Osteoblast (primary cell): ENCODE measurements around the gene EXOC4. TPM values are rescaled to one million over a fixed set of nuclear protein-coding genes. Genes with fewer than 3 reads are reported as not detected.
A peak's percentile ranks its signal among the peaks of the same experiment; 100 is the strongest.

ENCODE experiments used
- DNase-seq: peaks from one replicate; pipeline ENCODE4 v3.0.0; 2011; ENCODE audit warnings: low spot score, mixed read lengths; ENCODE audit not compliant: insufficient read length; ENCODE audit errors: missing footprints
- H2AFZ ChIP-seq: 2 replicates; pipeline ENCODE4 v1.6.0; 2011; ENCODE audit warnings: mild to moderate bottlenecking, low read length
- H3K27ac ChIP-seq: 2 replicates; pipeline ENCODE4 v1.5.1; 2011; ENCODE audit warnings: mild to moderate bottlenecking, low read depth, low read length, moderate library complexity
- H3K27me3 ChIP-seq: 2 replicates; pipeline ENCODE4 v1.6.0; 2012; ENCODE audit warnings: mild to moderate bottlenecking, control low read depth, inconsistent platforms, low read length, moderate library complexity; ENCODE audit not compliant: insufficient read depth
- H3K36me3 ChIP-seq: 2 replicates; pipeline ENCODE4 v1.5.1; 2011; ENCODE audit warnings: mild to moderate bottlenecking, low read length, control low read depth, moderate library complexity; ENCODE audit not compliant: insufficient read depth
- H3K4me1 ChIP-seq: 2 replicates; pipeline ENCODE4 v1.5.1; 2011; ENCODE audit warnings: mild to moderate bottlenecking, low read length, control low read depth, moderate library complexity; ENCODE audit not compliant: insufficient read depth
- H3K4me2 ChIP-seq: 2 replicates; pipeline ENCODE4 v1.6.0; 2011; ENCODE audit warnings: mild to moderate bottlenecking, low read length; ENCODE audit not compliant: insufficient read depth
- H3K4me3 ChIP-seq: fragments of 200-600 bp; sonication (generic); 3 replicates; pipeline ENCODE4 v1.5.1; 2012; ENCODE audit warnings: mild to moderate bottlenecking, low read length, inconsistent platforms; ENCODE audit not compliant: insufficient read depth
- H3K79me2 ChIP-seq: 2 replicates; pipeline ENCODE4 v1.6.0; 2012; ENCODE audit warnings: mild to moderate bottlenecking, low read length, control low read depth, inconsistent platforms; ENCODE audit not compliant: insufficient read depth
- H3K9me3 ChIP-seq: 2 replicates; pipeline ENCODE4 v1.5.1; 2011; ENCODE audit warnings: low read depth, low read length, control low read depth
- H4K20me1 ChIP-seq: 2 replicates; pipeline ENCODE4 v1.6.0; 2012; ENCODE audit warnings: mild to moderate bottlenecking, low read length, control low read depth; ENCODE audit not compliant: insufficient read depth
- total RNA-seq: library from RNA; depleted of rRNA; stranded (reverse); fragments of >200 nt; gene quantifications from 2 replicates; pipeline ENCODE4 v1.2.3, GENCODE V29; 2012
- TF ChIP-seq, protein P1 (sequence below): IDR thresholded peaks from 2 replicates; pipeline ENCODE4 v1.5.1; 2011; ENCODE audit warnings: mild to moderate bottlenecking, low read depth, low read length, moderate library complexity; ENCODE audit errors: extremely low read depth

EXOC4 gene
- total RNA-seq, 1 donor, result 134 TPM

DNA sequence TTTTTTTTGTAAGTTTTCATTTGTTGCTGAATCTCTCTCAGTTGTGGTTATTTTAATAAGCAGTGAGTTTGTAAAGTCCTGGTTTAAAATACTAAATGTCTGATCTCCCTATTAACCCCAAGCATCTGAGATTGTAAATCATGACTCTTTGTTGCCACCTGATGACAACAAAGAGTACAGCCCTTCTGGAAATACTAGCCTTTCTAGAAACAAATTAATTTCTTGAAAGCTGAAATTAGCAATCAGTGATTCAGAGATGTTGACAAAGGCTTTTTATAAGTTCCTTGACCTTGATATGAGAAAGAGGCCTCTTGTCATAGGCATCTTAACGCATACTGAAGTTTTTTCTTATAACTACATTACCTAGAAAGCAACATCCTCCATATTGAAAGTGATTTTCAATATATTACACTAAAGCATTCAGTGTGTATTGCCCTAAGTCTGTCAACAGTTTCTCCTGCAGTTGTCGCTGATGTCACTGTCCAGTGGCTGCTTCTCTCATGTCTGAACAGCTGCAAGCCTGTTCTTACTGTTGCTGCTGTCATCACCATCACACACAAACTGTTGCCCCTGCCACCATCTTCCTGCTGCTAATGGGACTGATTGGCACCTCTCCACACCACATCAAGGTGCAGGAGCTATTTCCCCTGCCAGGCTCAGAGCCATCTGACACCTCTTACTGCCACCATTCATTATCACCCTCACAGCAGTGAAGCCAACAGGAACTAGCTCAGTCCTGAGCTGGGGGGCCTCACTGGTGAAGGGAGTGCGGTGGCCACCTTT lies 779.1 kb downstream of the EXOC4 start:
- H3K79me2 ChIP-seq, result no peaks in the 10 kb centered on the region
- no peaks in the 10 kb centered on the region for H3K9me3 ChIP-seq
- H2AFZ ChIP-seq, result no peak overlapping the region
- H3K27me3 ChIP-seq, result no peaks in the 10 kb centered on the region
- H3K4me1 ChIP-seq, result no peaks in the 10 kb centered on the region
- H3K4me3 ChIP-seq, result no peak overlapping the region
- H4K20me1 ChIP-seq, result no peaks in the 10 kb centered on the region
- TF ChIP-seq, protein P1, sequence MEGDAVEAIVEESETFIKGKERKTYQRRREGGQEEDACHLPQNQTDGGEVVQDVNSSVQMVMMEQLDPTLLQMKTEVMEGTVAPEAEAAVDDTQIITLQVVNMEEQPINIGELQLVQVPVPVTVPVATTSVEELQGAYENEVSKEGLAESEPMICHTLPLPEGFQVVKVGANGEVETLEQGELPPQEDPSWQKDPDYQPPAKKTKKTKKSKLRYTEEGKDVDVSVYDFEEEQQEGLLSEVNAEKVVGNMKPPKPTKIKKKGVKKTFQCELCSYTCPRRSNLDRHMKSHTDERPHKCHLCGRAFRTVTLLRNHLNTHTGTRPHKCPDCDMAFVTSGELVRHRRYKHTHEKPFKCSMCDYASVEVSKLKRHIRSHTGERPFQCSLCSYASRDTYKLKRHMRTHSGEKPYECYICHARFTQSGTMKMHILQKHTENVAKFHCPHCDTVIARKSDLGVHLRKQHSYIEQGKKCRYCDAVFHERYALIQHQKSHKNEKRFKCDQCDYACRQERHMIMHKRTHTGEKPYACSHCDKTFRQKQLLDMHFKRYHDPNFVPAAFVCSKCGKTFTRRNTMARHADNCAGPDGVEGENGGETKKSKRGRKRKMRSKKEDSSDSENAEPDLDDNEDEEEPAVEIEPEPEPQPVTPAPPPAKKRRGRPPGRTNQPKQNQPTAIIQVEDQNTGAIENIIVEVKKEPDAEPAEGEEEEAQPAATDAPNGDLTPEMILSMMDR, result no peak
- H3K36me3 ChIP-seq, result no peaks in the 10 kb centered on the region
- no peak overlapping the region for H3K27ac ChIP-seq
- DNase-seq, result peak; percentile 26
- H3K4me2 ChIP-seq, result no peak overlapping the region

DNA sequence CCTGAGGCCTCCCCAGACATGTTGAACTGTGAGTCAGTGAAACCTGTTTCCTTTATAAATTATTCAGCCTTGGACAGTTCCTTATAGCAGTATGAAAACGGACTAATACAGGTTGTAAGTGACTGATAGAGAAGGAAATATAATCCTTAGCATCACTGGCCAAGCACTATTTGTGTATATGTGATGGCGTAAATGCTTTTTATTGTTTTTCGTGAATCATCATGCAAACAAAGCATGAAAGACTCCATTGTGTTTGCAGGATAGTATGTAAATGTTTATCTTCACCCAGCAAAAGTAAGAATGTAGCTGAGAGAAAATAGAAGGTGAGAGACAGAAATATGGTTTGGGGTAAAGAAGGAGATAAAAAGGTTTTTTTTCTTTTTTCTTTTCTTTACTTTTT lies 781.8 kb downstream of the EXOC4 start:
- no peaks in the 10 kb centered on the region for H3K79me2 ChIP-seq
- TF ChIP-seq, protein P1, result no peak
- H3K9me3 ChIP-seq, result no peaks in the 10 kb centered on the region
- H4K20me1 ChIP-seq, result no peaks in the 10 kb centered on the region
- H3K27me3 ChIP-seq, result no peaks in the 10 kb centered on the region
- no peak for DNase-seq
- H3K36me3 ChIP-seq, result no peaks in the 10 kb centered on the region
- no peak overlapping the region for H3K4me2 ChIP-seq
- no peak overlapping the region for H3K27ac ChIP-seq
- H3K4me3 ChIP-seq, result no peak overlapping the region
- no peaks in the 10 kb centered on the region for H3K4me1 ChIP-seq
- H2AFZ ChIP-seq, result no peak overlapping the region

DNA sequence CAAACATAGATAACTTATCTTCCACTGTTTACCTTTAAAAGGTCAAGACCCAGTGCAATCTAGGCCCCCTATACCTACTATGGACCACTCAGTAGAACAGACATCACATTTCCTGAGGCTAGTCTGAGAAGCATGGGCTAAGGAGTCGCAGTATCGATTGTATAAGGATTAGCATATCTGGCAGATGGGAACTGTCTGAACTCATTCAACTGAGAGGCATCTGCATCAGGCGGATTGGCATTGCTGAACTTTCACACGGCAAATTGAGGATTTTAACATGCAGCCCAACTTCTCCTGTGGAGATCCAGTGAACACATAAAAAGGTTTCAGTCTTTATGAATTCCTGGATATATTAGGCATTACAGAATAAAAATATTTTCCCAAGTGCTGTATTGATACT lies 785.1 kb downstream of the EXOC4 start:
- Histone ChIP-seq H4K20me1 (no peaks in the 10 kb centered on the region), H3K36me3 (no peaks in the 10 kb centered on the region), H3K4me1 (no peaks in the 10 kb centered on the region), H3K4me2 (no peak overlapping the region), H3K27me3 (no peaks in the 10 kb centered on the region), H2AFZ (no peak overlapping the region), H3K9me3 (no peaks in the 10 kb centered on the region), H3K79me2 (no peaks in the 10 kb centered on the region), H3K27ac (no peak overlapping the region), H3K4me3 (no peak overlapping the region)
- no peak for DNase-seq
- TF ChIP-seq, protein P1, result no peak

DNA sequence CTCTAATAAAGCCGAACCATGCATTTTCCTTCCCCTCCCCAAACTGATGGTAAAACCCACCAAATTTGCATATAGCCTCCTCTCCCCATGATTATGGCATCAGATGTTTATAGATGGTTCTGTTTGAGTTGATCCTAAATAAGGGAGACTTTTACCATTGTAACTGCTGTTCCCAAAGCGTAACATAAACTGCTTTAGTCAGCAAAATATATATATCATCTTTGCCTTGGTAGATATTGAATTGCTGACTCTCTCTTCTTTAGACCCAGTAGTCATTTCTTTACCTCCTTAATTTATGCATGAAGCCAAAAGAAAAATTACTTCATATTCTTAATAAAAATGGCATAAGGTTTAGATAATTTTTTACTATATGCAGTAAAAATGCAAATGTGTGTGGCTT lies 788.1 kb downstream of the EXOC4 start:
- H2AFZ ChIP-seq, result no peak overlapping the region
- no peak overlapping the region for H3K4me2 ChIP-seq
- TF ChIP-seq, protein P1, result no peak
- DNase-seq, result no peak
- no peaks in the 10 kb centered on the region for H3K9me3 ChIP-seq
- H3K27ac ChIP-seq, result no peak overlapping the region
- H3K27me3 ChIP-seq, result no peaks in the 10 kb centered on the region
- no peaks in the 10 kb centered on the region for H3K36me3 ChIP-seq
- H3K4me1 ChIP-seq, result peaks cover 7% of the 10 kb centered on the region
- no peaks in the 10 kb centered on the region for H3K79me2 ChIP-seq
- no peak overlapping the region for H3K4me3 ChIP-seq
- no peaks in the 10 kb centered on the region for H4K20me1 ChIP-seq
